ENCODE measurements around the gene CCL16.

DNA sequence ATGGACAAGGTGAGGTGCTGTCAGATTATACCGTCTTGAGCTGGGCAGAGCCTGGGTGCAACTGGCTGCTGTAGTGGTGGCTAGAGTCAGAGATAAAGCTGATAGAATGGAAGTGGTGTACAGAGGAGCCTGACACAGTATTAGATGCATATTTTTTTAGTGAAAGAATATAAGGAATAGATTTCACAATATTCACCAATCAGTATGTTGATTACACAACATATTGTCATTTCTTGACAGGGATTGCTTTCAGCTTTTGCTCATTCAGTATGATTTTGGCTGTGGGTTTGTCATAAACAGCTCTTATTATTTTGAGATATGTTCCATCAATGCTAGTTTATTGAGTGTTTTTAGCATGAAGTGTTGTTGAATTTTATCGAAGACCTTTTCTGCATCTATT is 38.1 kb upstream of the CCL16 start:
- no peak for TF ChIP-seq GATA2 (IDR thresholded peaks at IDR 0.05; ENCODE audit: low read depth, low read length)
- TF ChIP-seq GATA3 (IDR thresholded peaks at IDR 0.05; ENCODE audit: low read depth, low read length): no peak
